GM19238 (cell line): Measurements from ENCODE around the gene FAM98C.
A peak's percentile ranks its signal among the peaks of the same experiment; 100 is the strongest.

Source experiments
- DNase-seq: peaks from one replicate; pipeline ENCODE4 v3.0.0; 2011; ENCODE audit warnings: low spot score; ENCODE audit not compliant: insufficient read length

The FAM98C gene

GRCh38 chr19:38377052-38377451, 25.8 kb upstream of the FAM98C start:
- DNase-seq, result no peak

DNA sequence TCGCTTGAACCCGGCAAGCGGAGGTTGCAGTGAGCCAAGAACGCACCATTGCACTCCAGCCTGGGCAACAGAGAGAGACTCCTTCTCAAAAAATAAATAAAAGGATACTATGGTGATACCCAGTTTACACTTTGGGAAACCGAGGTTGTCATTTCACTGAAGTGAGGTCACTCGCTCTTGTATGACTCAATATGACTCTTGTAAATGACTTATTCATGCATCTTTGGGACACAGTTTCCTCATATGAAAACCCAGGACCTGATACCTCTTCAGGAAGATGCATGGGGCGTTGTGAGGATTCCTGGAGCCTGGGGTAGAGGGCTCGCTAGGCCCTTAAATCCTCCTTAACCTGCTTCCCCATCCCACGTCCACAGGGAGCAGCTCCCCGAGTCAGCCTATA, 24.0 kb upstream of the FAM98C start:
- DNase-seq, result no peak

GRCh38 chr19:38381138-38381537, 21.8 kb upstream of the FAM98C start:
- DNase-seq, result no peak

DNA sequence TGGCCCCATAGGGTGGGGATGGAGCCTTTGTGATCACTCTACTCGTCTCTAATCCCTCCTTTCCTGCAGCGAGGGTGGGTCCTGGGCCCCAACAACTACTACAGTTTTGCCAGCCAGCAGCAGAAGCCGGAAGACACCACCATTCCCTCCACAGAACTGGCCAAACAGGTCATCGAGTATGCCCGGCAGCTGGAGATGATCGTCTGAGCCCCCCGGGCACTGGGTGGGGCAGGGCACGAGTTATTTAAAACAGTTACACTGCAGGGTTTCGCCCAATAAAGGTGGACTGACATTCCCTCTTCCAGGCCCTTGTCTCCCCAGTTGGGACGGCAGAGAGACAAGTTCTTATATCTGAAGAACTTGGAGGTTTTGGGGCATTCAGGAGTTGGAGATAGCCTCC, 19.7 kb upstream of the FAM98C start:
- DNase-seq, result no peak

- DNase-seq, result no peak
These were observed 19.1 kb upstream of the FAM98C start for GRCh38 chr19:38383743-38384142.

DNA sequence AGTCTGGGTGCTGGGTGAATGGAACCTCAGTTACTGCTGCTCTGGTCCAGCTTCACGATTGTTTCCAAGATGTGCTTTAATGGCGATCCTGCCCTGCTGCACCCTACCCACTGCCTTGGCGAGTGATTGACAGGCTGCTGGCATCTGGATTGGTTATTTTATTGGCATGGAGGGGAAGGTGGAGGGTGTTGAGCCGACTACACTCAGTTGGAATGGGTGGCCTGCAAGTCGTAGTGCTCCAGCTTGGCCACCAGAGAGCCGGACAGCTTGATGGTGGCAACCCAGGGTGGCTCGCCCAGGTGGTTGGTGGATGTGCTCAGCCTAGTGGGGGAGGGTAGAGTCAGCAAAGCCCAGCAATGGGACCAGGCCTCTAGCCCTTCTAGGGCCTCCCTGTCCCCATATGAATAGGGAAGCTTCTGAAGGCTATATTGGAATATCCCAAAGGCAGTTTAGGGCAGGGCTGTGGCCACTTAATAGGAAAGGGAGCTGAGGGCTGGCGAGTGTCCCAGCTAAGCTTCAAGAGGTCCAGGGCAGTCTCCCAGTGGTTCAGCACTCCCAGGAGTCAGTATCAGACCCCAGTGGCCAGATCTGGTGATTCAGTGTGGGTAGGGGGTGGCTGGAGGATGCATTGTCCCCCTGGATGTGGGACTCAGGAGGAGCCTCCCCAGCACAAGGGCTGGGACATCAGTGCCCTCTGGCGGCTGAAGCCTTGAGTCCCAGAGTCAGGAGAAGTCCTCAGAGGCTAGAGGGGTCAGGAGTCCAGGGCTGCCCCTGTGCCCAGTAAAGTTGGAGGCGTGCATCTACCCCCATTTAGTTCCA, 18.5 kb upstream of the FAM98C start:
- no peak for DNase-seq

GRCh38 chr19:38385057-38385803, 17.7 kb upstream of the FAM98C start:
- DNase-seq, result no peak

DNA sequence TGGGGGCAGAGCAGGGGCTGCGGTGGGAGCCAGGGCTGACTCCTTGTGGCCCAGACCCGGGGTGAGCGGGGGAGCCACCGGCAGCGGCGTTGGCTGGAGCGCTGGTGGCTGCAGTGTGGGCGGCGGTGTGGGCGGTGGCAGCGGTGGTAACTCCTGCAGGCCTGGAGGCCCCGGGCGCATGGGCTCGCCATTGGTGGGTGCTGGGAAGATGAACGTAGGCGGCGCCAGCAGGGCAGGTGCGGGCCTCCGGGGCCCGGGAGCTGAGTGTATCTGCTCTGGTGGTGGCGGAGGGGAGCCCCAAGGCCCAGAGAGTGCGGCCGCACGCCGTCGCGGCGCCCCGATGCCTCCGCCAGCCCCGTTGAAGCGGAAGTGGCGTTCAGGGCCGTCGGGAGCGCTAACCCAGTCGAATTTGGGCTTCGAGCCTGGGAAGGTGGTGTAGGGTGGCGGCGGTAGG, 17.1 kb upstream of the FAM98C start:
- DNase-seq, result no peak

DNA sequence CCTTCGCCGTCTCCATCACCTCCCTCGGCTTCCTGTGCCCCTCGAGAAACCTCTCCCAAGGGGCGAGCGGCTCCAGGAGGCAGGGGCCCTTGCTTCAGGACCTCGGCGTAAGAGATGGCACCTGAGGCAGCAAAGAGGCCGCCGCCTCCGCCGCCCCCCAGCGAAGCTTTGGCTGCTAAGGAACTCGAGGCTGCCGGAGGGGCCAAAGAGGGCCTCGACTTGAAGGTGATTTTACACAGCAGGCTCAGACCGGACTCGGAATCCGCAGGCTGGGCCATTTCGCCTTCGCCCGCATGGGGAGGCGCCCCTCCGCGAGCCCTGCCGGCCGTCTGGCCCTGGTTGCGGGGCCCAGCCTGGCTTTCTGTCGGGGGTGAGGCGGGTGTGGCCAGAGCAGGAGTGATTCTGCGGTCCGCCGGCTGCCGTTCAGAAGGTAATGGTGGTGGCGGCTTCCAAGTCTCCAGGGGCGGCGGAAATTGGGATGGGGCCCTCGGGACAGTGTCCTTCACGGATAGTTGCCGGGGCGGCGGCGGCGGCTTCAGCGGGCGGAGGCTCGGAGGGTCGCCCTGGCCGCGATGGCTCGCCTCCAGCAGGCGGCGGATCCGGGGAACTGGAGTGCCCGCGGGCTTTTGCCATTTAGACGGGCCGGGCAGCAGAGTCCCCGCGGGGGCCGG, 16.5 kb upstream of the FAM98C start:
- DNase-seq, result no peak

GRCh38 chr19:38386971-38387549, 15.8 kb upstream of the FAM98C start:
- DNase-seq, result no peak

GRCh38 chr19:38387550-38388348, 15.1 kb upstream of the FAM98C start, which contains the start of gene GGN:
Gene GGN, minus strand, starts transcription at chr19:38388034. Its CDS starts 773 bp downstream, at chr19:38387261.
- peak; percentile 85 for DNase-seq

- no peak for DNase-seq
These were observed 14.4 kb upstream of the FAM98C start, which contains the start of gene SPRED3 for GRCh38 chr19:38388349-38389100. Gene SPRED3, plus strand, starts transcription at chr19:38388697. Its CDS starts 1,606 bp downstream, at chr19:38390303.

DNA sequence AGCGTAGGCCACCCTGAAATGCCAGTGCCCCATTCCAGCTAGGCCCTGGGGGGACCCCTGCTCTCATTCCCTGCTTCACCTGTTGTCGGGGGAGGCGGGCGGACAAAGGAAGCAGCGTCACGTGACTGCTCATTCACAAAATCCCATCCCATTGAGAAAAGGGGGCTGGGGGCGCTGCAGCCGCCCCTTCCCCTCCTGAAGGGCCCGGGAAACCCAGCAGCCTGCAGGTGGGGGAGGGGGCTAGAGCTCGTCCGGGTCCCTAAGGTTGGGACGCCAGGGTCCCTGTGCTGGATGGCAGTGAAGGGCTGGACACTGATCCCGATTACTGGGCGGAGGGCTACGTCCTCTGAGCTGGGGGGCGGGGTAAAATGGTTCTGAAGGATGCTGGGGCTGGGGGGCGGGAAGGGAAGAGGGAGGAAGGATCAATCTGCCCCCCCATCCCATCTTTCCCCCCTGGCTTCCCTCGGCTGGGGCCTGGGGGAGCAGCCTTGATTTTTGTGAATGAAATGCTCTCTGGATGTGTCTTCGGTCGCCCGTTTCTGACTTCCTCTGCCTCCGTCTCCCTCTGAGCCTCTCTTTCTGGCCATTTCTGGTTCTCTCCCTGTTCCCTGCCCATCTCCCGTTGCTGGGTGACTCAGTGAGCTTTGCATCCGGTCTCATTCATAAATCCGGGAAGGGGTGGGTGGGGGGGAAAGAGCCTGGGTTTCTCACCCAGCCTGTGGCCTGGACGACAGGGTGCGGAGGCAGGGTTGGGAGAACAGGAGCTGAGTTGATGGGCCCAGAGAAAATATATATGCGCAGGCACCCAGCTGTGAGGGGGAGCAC, 13.6 kb upstream of the FAM98C start:
- DNase-seq, result no peak

- no peak for DNase-seq
These were observed 12.7 kb upstream of the FAM98C start for GRCh38 chr19:38389957-38390924.

- no peak for DNase-seq
These were observed 10.9 kb upstream of the FAM98C start for GRCh38 chr19:38391911-38392464.

DNA sequence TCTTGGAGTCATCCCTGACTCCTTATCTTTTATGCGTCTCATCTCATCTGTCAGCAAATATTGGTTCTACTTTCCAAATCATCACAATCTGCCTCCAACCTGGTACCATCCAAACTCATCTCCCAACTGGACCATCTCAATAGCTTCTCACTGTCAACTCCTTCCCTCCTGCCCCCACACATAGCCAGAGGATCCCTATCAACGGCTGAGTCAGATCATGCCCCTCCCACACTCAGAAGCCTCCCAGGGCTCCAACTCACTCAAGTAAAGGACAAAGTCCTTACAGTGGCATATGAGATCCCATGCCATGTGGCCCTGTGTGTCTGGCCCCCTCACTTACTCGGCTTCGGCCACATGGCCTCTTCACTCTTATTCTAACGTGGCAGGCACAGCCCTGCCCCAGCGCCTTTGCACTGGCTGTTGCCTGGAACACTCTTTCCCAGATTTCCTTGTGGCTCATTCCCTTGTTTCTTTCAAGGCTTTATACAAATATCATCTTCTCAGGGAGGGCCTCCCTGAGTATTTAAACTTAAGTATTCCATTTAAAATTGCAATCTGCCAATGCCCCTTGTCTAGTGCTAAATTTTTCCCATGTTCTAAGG, 10.1 kb upstream of the FAM98C start:
- no peak for DNase-seq

GRCh38 chr19:38394488-38394887, 8.4 kb upstream of the FAM98C start:
- DNase-seq, result no peak
